Osteocyte (in vitro differentiated cells): ENCODE results near the gene TMEM44. TPM values are rescaled to one million over a fixed set of nuclear protein-coding genes. Genes with fewer than 3 reads are reported as not detected.

Source experiments
- DNase-seq: peaks from one replicate; pipeline ENCODE4 v3.0.0; 2021; ENCODE audit warnings: mixed read lengths; ENCODE audit not compliant: unreplicated experiment; ENCODE audit errors: extremely low spot score
- H3K27ac Mint-ChIP-seq: one replicate; pipeline ENCODE4 v1.8.0; 2021; ENCODE audit warnings: mild to moderate bottlenecking, mixed read lengths; ENCODE audit not compliant: unreplicated experiment
- H3K27me3 Mint-ChIP-seq: one replicate; pipeline ENCODE4 v1.8.0; 2021; ENCODE audit warnings: mixed read lengths; ENCODE audit not compliant: unreplicated experiment
- H3K36me3 Mint-ChIP-seq: one replicate; pipeline ENCODE4 v1.8.0; 2021; ENCODE audit warnings: mixed read lengths; ENCODE audit not compliant: unreplicated experiment
- H3K4me1 Mint-ChIP-seq: one replicate; pipeline ENCODE4 v1.8.0; 2021; ENCODE audit warnings: mixed read lengths; ENCODE audit not compliant: unreplicated experiment
- H3K4me3 Mint-ChIP-seq: one replicate; pipeline ENCODE4 v1.8.0; 2021; ENCODE audit warnings: mild to moderate bottlenecking, moderate library complexity, mixed read lengths; ENCODE audit not compliant: unreplicated experiment
- H3K9me3 Mint-ChIP-seq: one replicate; pipeline ENCODE4 v1.8.0; 2021; ENCODE audit warnings: mixed read lengths; ENCODE audit not compliant: unreplicated experiment
- total RNA-seq: library from RNA; stranded (reverse); gene quantifications from 2 replicates; pipeline ENCODE4 v1.2.1, GENCODE V29; 2021
- TF ChIP-seq, protein P1 (sequence below): fragments of 200-600 bp; sonication (generic); IDR thresholded peaks from 2 replicates; pipeline ENCODE4 v1.5.0; 2021; ENCODE audit warnings: antibody characterized with exemption, mild to moderate bottlenecking, moderate library complexity

Gene TMEM44
- total RNA-seq, 1 donor from 2014 or later, result 27.9 TPM

DNA sequence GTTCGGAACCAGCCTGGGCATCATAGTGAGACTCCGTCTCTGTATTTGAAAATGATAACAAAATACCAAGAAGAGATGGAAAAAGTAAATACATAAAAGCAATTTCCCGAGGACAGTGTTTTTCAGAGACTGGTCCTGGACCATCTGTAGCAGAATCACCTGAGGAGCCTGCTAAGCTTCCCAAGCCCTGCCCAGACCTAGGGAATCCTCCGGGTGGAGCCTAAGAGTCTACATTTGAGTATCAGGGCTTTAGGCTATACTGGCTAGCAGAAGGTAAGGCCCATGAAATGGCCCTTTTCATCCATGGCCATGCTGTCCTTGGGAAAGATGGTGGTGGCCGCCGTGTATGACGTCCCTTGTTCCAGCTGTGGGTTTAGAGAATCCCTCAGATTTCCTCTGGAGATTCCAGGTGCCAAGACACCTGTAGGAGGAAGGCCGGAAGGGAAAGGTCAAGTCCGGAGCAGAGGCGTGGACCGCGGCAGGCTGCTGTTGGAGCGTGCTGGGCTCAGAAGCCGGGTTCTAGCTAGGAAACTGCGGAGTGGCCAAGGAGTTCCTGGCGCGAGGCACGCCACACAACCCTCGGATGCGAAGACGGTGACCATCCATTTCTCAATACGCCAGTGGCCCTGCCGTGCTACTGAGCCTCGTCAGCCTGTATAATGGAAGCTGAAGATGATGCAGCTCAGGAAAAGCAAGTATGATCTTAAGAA lies 50.9 kb downstream of the TMEM44 start:
- Mint-ChIP-seq H3K9me3 (no peaks in the 10 kb centered on the region), H3K36me3 (peaks cover 2% of the 10 kb centered on the region), H3K27ac (peak overlapping the region; percentile 78), H3K27me3 (no peaks in the 10 kb centered on the region), H3K4me1 (peaks cover 26% of the 10 kb centered on the region), H3K4me3 (peak overlapping the region; percentile 41)
- DNase-seq, result no peak
- TF ChIP-seq, protein P1, sequence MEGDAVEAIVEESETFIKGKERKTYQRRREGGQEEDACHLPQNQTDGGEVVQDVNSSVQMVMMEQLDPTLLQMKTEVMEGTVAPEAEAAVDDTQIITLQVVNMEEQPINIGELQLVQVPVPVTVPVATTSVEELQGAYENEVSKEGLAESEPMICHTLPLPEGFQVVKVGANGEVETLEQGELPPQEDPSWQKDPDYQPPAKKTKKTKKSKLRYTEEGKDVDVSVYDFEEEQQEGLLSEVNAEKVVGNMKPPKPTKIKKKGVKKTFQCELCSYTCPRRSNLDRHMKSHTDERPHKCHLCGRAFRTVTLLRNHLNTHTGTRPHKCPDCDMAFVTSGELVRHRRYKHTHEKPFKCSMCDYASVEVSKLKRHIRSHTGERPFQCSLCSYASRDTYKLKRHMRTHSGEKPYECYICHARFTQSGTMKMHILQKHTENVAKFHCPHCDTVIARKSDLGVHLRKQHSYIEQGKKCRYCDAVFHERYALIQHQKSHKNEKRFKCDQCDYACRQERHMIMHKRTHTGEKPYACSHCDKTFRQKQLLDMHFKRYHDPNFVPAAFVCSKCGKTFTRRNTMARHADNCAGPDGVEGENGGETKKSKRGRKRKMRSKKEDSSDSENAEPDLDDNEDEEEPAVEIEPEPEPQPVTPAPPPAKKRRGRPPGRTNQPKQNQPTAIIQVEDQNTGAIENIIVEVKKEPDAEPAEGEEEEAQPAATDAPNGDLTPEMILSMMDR, result no peak

DNA sequence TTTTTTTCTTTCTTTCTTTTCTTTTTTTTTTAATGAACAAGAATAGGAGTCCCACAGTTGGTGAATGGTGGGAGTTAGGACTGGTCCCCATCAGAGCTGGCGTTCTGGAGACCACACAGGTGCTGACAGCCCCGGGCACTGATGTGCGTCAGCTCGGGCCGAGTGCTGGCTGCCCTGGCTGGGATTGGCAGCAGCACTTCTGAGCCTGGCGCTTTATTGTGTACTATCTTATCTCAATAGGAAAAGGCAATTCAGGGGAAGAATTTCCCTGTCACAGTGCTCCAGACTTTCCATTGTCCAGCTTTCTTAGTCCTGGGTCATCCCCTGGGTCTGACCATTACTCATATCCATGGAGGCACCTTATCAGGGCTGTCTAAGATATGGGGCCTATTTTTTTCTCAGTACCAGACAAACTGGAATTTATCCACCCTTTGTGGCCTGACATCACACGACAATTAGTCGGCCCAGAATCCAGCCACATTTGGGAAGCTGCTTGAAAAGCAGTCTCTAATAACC lies 54.1 kb downstream of the TMEM44 start:
- Mint-ChIP-seq H3K27ac (no peak overlapping the region), H3K9me3 (no peaks in the 10 kb centered on the region), H3K4me3 (no peak overlapping the region), H3K27me3 (no peaks in the 10 kb centered on the region), H3K4me1 (peaks cover 22% of the 10 kb centered on the region), H3K36me3 (no peaks in the 10 kb centered on the region)
- DNase-seq, result no peak
- TF ChIP-seq, protein P1, result no peak

DNA sequence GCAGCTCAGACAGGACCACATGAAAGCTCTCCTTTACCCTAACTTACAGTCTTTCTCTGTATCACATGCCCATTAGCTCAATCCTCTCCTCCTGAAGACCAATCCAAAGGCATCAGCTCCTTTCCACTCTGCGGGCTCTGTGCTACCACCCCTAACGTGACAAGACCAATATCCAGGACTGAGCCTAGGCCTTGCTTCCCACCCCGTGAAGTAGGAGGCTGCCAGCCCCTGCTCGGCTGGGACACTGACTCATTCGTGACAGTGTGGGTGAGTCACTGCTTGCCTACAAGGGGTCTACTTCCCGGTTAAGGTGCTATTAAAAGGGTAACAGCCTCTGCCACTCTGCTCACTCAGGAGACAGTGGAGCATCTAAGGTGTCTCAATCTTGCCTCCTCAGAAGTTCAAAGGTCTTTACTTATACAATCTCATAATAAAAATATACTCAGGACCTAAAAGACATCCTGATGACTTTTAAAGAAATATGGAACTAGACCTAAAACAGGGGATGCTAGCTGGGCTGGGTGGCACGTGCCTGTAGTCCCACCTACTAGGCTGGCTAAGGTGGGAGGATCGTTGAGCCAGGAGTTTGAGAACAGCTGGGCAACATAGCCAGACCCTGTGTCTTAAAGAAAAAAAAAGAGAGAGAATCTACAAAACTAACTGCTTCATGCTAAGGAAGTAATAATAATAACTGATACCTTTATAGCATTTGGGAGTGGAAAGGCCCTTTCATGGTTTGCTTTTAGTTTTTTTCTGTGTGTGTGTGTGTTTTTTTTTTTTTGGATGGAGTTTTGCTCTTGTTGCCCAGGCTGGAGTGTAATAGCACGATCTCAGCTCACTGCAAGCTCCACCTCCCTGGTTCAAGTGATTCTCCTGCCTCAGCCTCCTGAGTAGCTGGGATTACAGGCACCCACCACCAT lies 55.0 kb downstream of the TMEM44 start:
- Mint-ChIP-seq H3K9me3 (no peaks in the 10 kb centered on the region), H3K36me3 (no peaks in the 10 kb centered on the region), H3K27ac (peak overlapping the region; percentile 59), H3K4me1 (peaks cover 26% of the 10 kb centered on the region), H3K4me3 (no peak overlapping the region), H3K27me3 (no peaks in the 10 kb centered on the region)
- TF ChIP-seq, protein P1, result no peak
- no peak for DNase-seq

DNA sequence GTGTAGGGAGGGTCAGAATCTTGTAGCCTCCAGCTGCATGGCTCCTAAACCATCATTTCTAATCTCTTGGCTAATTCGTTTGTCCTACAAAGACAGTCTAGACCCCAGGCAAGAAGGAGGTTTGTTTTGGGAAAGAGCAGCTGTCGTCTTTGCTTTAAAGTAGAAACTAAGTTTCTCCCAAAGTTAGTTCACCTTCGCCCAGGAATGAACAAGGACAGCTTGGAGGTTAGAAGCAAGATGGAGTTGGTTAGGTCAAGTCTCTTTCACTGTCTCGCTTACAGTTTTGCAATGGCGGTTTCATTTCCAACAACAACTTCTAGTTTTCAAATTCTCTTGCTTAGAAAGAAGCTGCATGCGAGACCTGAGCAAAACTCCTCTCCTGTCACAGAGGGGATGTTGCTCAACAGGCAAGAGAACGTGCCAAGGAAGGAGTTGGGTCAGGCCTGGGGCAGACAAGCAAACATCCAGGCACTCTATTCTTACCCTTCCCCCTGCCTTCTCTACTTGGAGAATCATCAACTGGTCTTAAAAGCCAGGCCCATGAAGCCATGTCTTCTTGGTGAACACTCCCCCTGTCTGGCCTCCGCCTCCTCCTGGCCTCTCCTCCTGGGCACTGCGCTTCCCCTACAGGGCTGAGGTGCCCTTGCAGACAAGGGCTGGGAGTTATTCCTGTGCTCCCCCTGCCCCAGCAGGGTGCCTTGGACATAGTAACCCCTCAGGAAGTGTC lies 57.6 kb downstream of the TMEM44 start:
- no peak overlapping the region for H3K27ac Mint-ChIP-seq
- DNase-seq, result no peak
- TF ChIP-seq, protein P1, result no peak
- no peaks in the 10 kb centered on the region for H3K27me3 Mint-ChIP-seq
- no peaks in the 10 kb centered on the region for H3K9me3 Mint-ChIP-seq
- H3K4me1 Mint-ChIP-seq, result peaks cover 45% of the 10 kb centered on the region
- no peaks in the 10 kb centered on the region for H3K36me3 Mint-ChIP-seq
- H3K4me3 Mint-ChIP-seq, result no peak overlapping the region
